ENCODE data around the gene NTRK3.

NTRK3 gene

GRCh38 chr15:87817553-87817952 is 439.0 kb downstream of the NTRK3 start:
- ATAC-seq, result peak; percentile 16; the same call in 2 of the 3 replicates

GRCh38 chr15:87816811-87817210 is 439.7 kb downstream of the NTRK3 start:
- TF ChIP-seq ZFP3 (CRISPR knock-in tag; IDR thresholded peaks at IDR 0.05), result peak; percentile 99
- TF ChIP-seq OSR1 (CRISPR knock-in tag; IDR thresholded peaks at IDR 0.05), result 0 out of 2 replicates have a peak, but pooled peaks have one; percentile 45
- TF ChIP-seq ZNF70 (CRISPR knock-in tag; IDR thresholded peaks at IDR 0.05), result no peak
- peak; percentile 93 for ATAC-seq

More at GRCh38 chr15:87817553-87817952, 439.0 kb downstream of the NTRK3 start:
- TF ChIP-seq TSHZ2 (CRISPR knock-in tag; IDR thresholded peaks at IDR 0.05) (no peak), TOX (CRISPR knock-in tag; IDR thresholded peaks at IDR 0.05; ENCODE audit: borderline replicate concordance) (no peak), PPARA (CRISPR knock-in tag; IDR thresholded peaks at IDR 0.05; ENCODE audit: borderline replicate concordance) (no peak), ZNF70 (CRISPR knock-in tag; IDR thresholded peaks at IDR 0.05) (no peak), RARB (CRISPR knock-in tag; IDR thresholded peaks at IDR 0.05) (no peak), GLIS3 (CRISPR knock-in tag; IDR thresholded peaks at IDR 0.05) (no peak), TCF4 (CRISPR knock-in tag; IDR thresholded peaks at IDR 0.05; ENCODE audit: borderline replicate concordance) (no peak)

- TF ChIP-seq ZFP30 (CRISPR knock-in tag; IDR thresholded peaks at IDR 0.05) (no peak), TCF4 (CRISPR knock-in tag; IDR thresholded peaks at IDR 0.05; ENCODE audit: borderline replicate concordance) (no peak), PATZ1 (CRISPR knock-in tag; IDR thresholded peaks at IDR 0.05; ENCODE audit: borderline replicate concordance) (no peak), ZNF8 (CRISPR knock-in tag; IDR thresholded peaks at IDR 0.05) (no peak), ZNF70 (CRISPR knock-in tag; IDR thresholded peaks at IDR 0.05) (no peak), RARB (CRISPR knock-in tag; IDR thresholded peaks at IDR 0.05) (no peak), ZC3H10 (CRISPR knock-in tag; IDR thresholded peaks at IDR 0.05) (no peak), CREB5 (CRISPR knock-in tag; IDR thresholded peaks at IDR 0.05; ENCODE audit: low read depth) (no peak), TSHZ2 (CRISPR knock-in tag; IDR thresholded peaks at IDR 0.05) (no peak), CSRNP3 (CRISPR knock-in tag; IDR thresholded peaks at IDR 0.05) (no peak), ISL1 (CRISPR knock-in tag; IDR thresholded peaks at IDR 0.05) (no peak), TOX (CRISPR knock-in tag; IDR thresholded peaks at IDR 0.05; ENCODE audit: borderline replicate concordance) (no peak), CSDC2 (CRISPR knock-in tag; IDR thresholded peaks at IDR 0.05) (no peak), BACH2 (CRISPR knock-in tag; IDR thresholded peaks at IDR 0.05; ENCODE audit: borderline replicate concordance) (no peak), PPARA (CRISPR knock-in tag; IDR thresholded peaks at IDR 0.05; ENCODE audit: borderline replicate concordance) (no peak), POU6F1 (CRISPR knock-in tag; IDR thresholded peaks at IDR 0.05; ENCODE audit: borderline replicate concordance, low read depth) (no peak)
- ATAC-seq, result peak; percentile 61
Observed at GRCh38 chr15:87816016-87816415, 440.5 kb downstream of the NTRK3 start.

Measured in SK-N-SH treated with all-trans-retinoic acid at 6 μM for 48 hours (cell line).